GM19351 (cell line): ENCODE measurements around the gene ALDH3B1.

Experiments used
- ATAC-seq: cut with Tn5 transposase; IDR thresholded peaks from one replicate; pipeline ENCODE4 v1.9.1; 2021; ENCODE audit warnings: mild to moderate bottlenecking, moderate library complexity; ENCODE audit not compliant: unreplicated experiment

The ALDH3B1 gene

DNA sequence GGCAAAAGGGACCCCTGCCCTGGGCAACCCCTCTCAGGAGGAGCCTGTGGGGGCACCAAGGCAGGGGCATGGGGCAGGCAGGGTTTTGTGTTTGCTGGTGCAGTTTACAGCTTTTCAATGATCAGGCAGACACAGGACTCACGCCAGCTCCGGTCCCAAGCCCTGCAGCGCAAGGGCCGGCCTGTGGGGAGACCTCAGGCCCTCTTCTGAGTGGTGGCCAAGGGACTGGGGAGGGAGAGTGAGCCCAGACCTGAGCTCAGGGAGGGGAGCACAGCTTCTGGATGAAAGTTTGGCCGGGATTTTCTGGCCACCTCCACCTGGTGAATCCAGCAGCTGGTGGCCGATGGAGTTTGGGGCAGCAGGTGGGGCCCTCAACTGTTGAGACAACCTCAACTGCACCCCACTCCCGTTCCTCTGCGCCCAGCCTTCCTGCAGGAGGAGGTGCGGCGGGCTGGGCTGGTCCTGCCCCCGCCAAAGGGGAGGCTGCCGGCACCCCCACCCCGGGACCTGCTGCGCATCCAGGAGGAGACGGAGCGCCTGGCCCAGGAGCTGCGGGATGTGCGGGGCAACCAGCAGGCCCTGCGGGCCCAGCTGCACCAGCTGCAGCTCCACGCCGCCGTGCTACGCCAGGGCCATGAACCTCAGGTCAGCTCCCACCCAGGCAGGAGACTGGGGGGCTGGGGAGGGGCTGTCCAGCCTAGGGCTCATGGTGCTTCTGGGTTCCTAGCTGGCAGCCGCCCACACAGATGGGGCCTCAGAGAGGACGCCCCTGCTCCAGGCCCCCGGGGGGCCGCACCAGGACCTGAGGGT is 32.3 kb downstream of the ALDH3B1 start:
- ATAC-seq: no peak

- no peak for ATAC-seq
These were observed 32.9 kb downstream of the ALDH3B1 start for GRCh38 chr11:68043029-68043348.

DNA sequence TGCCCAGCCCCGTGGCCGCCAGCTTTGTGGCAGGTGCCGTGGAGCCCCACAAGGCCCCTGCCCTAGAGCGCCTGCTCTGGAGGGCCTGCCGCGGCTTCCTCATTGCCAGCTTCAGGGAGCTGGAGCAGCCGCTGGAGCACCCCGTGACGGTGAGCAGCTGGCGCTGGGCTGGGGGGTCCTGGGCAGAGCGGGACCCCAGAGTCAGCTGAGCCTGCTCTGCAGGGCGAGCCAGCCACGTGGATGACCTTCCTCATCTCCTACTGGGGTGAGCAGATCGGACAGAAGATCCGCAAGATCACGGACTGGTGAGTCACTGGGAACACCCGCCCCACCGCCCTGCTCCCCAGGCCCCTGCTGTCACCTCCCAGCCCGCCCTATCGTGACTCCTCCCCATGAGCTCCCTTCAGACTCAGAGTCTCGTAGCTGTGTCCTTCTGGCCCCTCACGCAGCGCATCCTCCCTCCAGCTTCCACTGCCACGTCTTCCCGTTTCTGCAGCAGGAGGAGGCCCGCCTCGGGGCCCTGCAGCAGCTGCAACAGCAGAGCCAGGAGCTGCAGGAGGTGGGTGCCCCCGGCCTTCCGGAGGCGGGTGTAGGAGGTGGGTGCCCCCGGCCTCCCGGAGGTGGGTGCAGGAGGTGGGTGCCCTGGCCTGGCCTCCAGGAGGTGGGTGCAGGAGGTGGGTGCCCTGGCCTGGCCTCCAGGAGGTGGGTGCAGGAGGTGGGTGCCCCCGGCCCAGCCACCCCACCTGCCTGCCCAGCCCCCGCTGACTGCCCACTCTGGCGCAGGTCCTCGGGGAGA is 33.4 kb downstream of the ALDH3B1 start:
- no peak for ATAC-seq

DNA sequence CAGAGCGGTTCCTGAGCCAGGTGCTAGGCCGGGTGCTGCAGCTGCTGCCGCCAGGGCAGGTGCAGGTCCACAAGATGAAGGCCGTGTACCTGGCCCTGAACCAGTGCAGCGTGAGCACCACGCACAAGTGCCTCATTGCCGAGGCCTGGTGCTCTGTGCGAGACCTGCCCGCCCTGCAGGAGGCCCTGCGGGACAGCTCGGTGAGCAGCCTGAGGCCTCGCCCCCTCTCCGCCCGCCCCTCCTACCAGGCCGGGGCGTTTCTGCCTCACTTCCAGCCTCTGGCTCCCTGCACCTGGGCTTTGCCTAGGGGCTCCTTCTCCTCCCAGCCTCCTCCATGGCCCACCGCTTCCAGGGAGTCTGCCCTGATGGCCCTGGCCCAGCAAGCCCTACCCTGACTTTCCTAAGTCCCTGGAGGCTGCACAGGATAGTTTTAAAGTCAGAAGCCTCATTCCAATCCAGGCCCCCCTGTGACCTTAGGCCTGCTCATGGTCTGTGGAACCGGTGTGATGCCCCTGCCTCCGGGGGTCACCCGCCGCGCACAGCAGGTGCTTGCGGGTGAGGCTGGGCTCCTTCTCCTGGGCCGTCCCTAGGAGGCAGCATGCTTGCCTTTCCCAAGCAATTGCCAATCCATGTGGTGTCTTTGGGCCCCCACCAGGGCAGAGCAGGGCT is 34.2 kb downstream of the ALDH3B1 start:
- no peak for ATAC-seq

DNA sequence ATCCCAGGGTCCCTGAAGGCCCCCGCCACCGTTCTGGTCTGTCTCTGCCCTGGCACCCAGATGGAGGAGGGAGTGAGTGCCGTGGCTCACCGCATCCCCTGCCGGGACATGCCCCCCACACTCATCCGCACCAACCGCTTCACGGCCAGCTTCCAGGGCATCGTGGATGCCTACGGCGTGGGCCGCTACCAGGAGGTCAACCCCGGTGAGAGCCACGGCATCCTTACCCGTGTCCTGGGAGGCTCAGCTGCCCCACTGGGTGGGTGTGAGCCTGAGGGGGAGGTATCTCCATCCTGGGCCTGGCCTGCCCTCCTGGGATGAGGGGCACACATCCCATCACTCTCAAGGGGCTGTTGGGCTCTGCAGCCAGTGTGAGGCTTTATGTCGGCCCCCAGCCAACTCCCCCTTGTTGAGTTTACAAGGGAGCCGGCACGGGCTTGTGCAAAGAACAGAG is 34.8 kb downstream of the ALDH3B1 start:
- ATAC-seq: no peak

DNA sequence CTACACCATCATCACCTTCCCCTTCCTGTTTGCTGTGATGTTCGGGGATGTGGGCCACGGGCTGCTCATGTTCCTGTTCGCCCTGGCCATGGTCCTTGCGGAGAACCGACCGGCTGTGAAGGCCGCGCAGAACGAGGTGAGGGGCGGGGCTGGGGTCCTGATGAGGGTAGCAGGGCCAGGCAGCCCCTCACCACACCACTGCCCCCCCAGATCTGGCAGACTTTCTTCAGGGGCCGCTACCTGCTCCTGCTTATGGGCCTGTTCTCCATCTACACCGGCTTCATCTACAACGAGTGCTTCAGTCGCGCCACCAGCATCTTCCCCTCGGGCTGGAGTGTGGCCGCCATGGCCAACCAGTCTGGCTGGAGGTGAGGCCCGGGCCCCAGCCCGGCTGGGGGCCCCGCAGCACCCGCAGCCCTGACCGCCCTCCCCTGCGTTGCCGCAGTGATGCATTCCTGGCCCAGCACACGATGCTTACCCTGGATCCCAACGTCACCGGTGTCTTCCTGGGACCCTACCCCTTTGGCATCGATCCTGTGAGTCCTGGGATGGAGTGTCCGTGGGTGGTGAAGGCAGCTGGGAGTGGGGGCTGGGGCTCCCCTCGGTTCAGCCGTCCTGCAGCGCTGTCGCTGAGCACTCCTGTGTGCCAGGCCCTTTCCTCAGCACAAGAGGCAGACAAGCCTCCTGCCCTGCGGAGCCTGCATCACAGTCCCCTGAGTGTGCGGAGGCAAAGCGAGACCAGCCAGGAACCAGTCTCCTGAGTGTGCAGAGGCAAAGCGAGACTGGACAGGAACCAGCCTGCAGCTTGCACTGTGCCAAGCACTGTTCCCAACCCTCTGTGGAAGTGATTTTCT is 37.5 kb downstream of the ALDH3B1 start:
- no peak for ATAC-seq

DNA sequence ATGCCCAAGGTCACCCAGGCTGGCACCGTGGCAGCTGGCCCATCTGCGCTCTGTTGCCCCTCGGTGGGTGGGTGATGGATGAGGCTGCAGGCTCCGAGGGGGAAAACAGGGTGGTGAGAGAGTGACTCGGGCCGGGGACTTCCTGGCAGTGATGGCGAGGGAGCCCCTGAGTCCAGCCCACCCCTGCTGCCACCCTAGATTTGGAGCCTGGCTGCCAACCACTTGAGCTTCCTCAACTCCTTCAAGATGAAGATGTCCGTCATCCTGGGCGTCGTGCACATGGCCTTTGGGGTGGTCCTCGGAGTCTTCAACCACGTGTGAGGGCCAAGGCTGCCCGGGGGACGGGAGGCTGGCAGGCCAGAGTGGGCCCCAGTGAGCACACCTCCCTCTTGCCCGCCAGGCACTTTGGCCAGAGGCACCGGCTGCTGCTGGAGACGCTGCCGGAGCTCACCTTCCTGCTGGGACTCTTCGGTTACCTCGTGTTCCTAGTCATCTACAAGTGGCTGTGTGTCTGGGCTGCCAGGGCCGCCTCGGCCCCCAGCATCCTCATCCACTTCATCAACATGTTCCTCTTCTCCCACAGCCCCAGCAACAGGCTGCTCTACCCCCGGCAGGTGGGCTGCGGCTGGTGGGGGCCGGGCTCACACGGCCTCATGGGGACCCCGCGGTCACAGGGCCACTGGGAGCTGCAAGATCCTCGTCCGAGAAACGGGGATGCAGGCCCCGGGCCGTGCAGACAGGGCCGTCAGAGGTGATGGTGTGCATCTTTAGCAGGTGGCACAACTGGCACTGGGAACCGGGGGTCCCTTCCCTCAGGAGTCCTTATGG is 38.8 kb downstream of the ALDH3B1 start:
- ATAC-seq: no peak

DNA sequence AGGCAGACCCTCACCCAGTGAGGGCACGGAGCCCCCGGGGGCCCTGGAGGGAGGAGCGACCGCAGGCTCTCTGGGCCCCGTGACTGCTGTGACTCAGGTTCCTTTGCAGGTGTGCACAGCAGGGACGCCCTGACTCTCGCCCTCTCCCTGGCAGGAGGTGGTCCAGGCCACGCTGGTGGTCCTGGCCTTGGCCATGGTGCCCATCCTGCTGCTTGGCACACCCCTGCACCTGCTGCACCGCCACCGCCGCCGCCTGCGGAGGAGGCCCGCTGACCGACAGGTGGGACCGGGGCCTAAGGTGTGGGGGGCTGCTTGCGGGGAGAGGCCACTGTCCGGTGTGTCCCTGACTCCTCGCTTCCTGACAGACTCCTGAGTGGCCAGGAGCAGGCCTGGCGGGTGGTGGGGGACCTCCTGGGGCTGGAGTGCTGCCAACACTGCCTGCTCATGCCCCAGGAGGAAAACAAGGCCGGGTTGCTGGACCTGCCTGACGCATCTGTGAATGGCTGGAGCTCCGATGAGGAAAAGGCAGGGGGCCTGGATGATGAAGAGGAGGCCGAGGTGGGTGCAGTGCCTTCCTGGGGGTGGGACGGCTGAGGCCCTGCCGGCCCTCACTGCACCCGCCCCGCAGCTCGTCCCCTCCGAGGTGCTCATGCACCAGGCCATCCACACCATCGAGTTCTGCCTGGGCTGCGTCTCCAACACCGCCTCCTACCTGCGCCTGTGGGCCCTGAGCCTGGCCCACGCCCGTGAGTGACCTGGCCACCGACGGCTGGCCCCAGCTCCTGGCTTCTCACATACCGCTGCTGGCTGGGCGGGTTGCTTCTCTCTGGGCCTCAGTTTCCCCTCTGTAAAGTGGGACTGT is 39.6 kb downstream of the ALDH3B1 start:
- ATAC-seq: no peak

DNA sequence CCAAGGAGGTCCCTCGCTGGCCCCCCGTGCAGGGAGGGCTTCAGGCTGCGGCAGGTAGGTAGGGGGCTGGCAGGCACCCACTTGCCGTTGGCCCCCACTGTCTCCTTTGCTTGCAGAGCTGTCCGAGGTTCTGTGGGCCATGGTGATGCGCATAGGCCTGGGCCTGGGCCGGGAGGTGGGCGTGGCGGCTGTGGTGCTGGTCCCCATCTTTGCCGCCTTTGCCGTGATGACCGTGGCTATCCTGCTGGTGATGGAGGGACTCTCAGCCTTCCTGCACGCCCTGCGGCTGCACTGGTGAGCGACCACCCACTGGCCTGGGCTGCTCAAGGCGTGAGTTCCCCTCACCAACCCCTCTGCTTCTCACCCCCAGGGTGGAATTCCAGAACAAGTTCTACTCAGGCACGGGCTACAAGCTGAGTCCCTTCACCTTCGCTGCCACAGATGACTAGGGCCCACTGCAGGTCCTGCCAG is 40.3 kb downstream of the ALDH3B1 start:
- ATAC-seq: no peak

GRCh38 chr11:68051191-68052136 is 41.3 kb downstream of the ALDH3B1 start:
- ATAC-seq: no peak

DNA sequence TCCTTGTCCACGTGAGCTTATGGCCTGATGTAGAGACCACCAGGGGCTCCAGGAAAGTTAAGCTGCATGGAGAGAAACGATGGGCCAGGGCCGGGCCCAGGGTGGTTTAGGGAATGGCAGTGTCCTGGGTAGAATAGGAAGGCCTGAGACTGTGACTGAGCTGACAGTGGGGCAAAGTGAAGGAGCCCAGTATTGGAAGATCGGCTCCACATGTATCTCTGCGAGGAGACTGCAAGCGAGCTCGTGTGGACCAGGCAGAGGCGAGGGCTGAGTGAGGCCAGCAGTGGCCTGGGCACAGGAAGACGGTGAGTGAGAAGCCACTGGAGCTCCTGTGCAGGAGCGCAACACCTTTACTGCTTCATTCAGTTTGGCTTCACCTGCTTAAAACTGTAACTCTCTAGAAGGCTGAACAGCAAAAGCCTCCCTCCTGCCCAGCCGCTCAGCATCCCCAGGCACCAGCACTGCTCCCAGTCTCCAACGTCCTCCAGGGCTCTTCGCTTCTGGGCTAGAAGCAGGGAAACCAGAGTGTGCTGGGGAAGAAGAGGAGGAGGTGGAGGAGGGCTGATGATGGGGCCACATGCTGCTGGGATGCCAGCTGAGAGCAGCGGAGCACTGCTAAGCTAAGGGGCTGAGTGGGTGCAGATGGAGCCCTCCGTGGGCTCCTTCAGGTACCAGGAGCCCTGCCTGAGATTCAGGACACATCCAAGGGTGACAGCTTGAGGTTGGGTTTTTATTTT is 42.2 kb downstream of the ALDH3B1 start:
- ATAC-seq: no peak

DNA sequence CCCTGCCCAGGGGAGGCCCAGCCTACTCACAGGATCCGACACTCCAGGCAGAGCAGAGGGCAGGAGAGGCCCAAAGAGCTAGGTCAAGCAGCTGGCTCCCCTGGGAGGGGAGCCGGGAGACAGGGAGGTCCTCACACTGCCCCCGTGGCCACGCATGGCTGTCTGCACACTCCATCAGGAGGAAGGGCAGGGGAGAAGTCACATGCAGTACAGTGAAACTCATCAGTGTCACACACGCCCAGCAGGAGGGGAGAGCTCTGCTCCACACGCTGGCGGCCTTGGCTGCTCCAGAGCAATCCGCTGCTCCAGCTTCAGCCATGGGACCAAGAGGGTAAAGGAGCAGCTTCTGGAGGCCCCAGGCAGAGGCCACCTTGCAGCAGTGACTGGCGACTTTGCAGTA is 43.0 kb downstream of the ALDH3B1 start:
- no peak for ATAC-seq

DNA sequence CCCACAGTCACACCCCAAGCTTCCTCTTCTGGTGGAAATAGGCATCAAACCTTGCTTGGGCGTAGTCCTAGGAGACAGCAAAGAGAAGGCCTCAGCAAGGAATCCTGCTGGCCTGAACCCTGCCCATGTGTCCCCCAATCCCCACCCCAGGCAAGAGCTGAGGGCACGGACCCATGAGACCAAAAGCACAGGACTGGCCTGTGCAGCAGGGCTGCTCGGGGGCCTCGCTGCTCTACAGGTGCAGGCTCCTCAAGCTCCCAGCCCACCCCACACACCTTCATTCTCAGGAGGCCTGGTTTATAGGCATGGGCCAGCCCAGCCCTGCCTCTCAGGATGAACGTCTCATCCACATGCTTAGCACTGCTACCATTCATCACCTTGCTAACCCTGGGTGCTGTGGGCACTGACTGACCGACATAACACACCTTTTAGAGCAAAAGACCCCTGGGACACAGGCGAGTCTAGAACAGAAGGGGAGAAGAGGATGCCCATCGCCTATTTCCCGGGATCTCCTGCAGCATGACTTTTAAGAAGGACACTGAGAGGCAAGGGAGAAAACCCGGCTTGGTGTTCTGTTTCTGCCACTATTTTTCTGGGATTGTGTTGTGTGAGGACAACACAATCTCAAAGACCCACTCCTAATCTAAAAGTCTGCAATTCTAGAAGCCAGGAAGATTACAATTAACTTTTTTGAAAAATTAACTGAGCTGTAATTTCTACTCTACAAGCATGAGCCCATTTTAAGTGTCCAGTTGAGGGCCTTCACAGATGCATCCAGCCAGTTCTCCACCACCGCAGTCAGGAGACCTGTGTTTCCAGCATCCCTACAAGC is 44.1 kb downstream of the ALDH3B1 start:
- ATAC-seq: no peak

DNA sequence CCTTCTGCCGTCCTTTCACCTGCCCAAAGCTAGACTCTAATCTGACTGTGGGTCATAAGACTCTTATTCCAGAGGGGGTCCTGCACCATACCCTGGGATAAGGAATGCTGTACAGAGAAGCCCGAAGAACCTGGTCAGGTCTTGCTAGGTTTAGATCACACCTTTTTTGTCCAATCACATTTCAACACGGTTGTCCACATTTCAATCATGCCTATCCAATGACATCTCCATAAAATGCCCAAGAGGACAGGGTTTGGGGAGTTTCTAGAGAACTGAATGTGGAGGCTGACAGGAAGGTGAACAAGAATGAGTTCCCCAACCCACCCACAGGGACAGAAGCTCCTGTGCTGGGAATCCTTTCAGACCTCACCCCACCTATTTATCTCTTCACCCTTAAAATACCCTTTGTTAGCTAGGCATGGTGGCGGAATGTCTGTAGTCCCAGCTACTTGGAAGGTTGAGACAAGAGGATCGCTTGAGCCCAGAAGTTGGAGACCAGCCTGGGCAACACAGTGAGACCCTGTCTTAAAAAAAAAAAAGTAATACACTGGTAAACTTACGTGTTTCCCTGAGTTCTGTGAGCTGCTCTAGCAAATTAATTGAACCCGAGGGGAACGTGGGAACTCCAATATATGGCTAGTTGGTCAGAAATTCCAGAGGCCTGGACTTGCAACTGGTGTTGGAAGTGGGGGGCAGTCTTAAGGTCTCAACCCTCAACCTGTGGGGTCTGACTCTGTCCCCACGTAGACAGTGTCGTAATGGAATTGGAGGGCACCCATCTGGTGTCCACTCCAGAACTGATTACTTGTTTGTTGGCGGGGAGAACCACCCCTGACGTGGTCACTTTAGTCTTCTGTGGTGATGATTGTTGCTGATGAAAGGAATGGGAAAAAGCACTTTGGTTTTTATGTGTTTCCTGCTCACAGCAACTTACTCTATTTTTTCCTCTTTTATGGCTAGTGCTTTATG is 46.5 kb downstream of the ALDH3B1 start:
- no peak for ATAC-seq

- no peak for ATAC-seq
These were observed 47.7 kb downstream of the ALDH3B1 start for GRCh38 chr11:68057807-68058206.
